NCI-H128 (cell line): ENCODE results near the gene ARL8B.

Source experiments
- DNase-seq: peaks from one replicate; lab custom pipeline; 2025; ENCODE audit not compliant: unreplicated experiment; lab: John Stamatoyannopoulos, UW

Gene ARL8B

GRCh38 chr3:5186089-5186857 is 64.2 kb downstream of the ARL8B start:
- DNase-seq: no peak

- no peak for DNase-seq
These were observed 64.7 kb downstream of the ARL8B start for GRCh38 chr3:5186858-5187155.

- peak; percentile 49 for DNase-seq
These were observed 65.2 kb downstream of the ARL8B start, which contains the start of gene EDEM1 for GRCh38 chr3:5187156-5187919. EDEM1 (plus strand) TSS chr3:5187707; CDS start chr3:5187806, 99 bp downstream.

GRCh38 chr3:5187920-5188418 is 65.9 kb downstream of the ARL8B start:
- no peak for DNase-seq

GRCh38 chr3:5188419-5189221 is 66.5 kb downstream of the ARL8B start:
- no peak for DNase-seq

DNA sequence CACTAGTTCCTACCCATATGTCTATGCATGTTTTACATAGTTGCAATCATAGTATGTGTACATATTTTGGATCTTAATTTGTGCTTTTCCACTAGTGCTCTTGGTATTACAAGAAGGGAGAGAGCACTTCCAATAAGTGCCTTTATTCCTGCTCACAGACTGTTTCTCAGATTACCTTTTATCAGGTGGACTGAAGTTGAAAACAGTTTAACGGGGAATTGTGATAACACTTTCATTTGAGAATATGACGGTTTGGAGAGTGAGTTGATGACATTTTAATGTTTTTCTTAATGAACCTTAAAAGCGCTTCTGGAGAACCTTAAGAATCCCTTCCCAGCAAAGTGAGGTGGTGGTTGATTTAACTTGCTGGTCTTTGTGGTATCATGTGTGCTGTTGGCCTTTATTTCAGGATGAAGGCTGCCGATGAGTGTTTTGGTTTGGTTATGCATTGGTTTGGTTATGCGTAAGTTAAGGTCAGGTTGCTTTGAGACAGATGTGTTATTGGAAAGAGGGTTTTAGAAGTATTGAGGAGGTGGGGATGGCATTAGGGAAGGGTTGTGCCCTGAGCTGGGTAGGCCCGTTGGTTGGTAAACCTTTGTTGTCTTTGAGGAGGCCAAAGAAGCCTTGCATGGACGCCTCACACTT is 68.2 kb downstream of the ARL8B start:
- no peak for DNase-seq

DNA sequence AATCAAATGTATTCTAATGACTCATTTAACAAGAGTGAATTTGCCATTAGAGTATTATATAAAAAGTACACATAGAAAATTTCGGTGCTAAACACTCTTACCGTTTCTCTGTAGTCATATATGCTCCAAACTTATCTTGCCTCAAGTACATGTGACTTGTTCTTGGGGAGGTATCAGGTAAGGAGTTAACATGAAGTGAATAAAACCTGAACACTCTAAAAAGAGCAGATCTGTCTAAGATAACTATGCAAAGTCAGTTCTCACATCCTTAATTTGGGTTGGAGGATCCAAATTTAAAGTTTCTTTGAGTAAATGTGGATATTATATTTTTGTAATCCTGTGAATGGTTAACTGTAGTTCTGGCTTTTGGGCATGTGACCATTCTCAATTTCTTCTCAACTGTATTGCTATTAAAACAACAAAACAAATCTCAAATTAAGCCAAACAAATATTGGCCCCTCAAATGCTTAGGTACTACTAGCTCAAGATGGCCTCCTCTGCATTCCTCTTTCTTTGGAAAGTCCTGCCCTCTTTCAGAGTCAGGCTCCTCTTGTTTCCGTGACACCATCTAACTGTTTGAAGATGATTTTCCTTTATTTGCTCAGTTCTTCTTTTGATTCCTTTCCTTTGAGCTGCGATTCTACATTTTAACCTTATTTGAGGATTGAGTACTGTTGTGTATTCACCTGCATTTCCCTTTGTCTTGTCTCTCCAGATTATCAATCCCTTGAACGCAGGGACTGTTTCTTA is 69.6 kb downstream of the ARL8B start:
- DNase-seq: no peak

- no peak for DNase-seq
These were observed 70.7 kb downstream of the ARL8B start for GRCh38 chr3:5192571-5193365.

- DNase-seq: no peak
These were observed 72.2 kb downstream of the ARL8B start for GRCh38 chr3:5194341-5194740.

DNA sequence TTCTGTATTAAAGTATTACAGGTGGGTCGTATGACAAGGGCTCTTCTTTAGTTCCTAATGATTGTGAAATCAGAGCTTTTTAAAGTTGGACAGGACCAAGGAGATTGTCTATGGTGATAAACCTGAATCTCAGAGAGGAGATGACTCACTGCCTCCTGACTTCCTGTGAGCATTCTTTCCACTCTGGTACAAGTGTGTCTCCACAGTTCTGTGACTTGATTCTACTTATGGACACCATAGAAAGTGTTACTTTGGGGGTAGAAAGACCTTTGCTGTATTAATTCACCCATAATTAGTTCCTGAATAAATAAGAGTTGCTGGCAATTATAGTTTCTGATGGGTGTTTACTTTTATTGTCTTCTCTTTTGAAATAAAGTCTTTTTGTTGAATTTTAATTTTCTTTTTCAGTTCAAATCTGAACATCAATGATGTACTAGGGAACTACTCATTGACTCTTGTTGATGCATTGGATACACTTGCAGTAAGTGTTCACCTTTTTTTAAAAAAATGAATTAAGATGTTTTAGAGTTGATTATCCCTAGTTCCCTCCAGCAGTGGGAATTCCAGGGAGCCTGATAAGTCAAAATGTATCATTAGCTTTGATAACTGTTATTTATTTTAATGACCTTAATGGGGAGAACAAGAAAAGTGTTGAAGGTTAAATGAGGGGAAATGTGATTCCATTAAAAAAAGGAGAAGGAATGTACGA is 72.9 kb downstream of the ARL8B start:
- no peak for DNase-seq

DNA sequence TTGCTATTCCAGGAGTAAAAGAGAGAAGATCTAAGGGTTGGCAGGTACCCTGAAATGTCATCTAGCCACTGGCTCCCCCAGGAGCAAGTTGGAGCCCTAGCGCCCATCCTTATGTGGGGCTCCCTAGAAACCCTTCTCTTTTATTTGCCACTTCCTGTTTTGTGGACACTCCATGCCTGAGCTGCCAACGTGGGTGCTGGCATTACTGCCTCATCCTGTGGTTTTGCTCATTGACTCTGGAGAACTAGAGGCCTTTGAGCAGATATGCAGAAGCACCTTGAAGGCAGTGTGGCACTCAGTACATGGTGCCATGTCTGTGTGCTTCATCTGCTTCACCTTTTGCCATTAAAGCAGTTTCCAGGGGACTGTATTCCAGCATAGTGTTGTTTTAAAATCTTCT is 73.5 kb downstream of the ARL8B start:
- DNase-seq: no peak

DNA sequence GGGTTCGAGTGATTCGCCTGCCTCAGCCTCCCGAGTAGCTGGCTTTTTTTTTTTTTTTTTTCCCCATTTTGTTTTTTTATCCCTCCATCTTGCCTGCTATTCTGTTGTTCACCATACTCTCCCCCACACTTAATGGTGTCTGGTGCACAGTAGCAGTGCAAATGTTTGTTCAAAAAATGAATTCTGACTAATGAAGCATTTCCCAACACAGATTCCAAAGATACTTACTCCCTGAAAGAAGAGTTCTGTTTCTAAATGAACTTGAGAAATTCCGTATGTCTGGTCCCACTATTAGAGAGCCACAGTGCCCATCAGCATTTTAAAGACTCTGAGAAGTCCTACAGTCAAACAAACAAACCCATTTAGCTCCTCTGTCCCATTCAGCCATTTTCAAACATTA is 74.9 kb downstream of the ARL8B start:
- no peak for DNase-seq

DNA sequence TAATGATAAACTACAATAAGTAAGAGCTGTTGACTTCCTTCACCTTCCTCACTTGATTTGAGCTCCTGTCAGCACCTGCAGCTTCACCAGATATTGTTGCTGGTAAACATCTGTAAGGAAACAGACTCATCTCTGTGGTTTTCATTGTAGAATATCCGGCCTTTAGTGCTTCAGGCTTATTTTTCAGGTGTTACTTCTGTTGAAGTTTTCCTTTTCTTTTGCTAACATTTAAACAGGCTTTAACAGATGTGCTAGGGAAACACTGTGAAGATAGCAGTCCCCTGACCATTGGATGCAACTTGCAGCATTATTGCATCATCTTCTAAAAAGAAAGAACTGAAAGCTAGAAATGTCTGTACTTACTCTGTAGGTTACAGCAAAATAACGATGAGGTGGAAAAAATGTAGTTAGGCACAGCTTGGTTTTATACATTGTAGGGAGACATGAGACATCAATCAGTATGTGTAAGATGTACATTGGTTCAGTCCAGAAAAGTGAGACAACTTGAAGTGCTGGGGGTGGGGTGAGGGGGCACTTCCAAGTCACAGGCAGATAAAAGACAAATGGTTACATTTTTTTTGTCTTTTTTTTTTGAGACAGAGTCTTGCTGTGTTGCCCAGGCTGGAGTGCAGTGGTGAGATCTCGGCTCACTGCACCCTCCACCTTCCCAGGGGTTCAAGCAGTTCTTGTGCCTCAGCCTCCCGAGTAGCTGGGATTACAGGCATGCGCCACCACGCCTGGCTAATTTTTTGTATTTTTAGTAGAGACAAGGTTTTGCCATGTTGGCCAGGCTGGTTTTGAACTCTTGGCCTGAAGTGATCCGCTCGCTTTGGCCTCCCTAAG is 75.6 kb downstream of the ARL8B start:
- DNase-seq: no peak

DNA sequence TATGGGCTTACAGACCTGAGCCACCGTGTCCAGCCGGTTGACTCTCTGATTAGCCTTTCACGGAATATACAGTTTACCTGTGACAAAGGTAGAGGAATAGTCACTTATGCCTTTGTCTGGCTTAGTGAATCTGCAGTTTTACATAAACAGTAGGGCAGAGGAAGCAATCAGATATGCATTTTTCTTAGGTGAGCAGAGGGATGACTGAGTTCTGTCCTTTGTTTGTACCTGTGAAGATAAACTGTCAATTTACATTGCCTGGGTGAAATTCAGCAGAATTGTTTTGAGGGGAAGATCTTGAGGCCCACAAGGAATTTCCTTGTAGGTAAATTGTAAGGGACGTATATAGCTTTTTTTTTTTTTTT is 76.2 kb downstream of the ARL8B start:
- no peak for DNase-seq

- no peak for DNase-seq
These were observed 77.1 kb downstream of the ARL8B start for GRCh38 chr3:5198986-5199731.

- no peak for DNase-seq
These were observed 79.4 kb downstream of the ARL8B start for GRCh38 chr3:5201536-5201935.

DNA sequence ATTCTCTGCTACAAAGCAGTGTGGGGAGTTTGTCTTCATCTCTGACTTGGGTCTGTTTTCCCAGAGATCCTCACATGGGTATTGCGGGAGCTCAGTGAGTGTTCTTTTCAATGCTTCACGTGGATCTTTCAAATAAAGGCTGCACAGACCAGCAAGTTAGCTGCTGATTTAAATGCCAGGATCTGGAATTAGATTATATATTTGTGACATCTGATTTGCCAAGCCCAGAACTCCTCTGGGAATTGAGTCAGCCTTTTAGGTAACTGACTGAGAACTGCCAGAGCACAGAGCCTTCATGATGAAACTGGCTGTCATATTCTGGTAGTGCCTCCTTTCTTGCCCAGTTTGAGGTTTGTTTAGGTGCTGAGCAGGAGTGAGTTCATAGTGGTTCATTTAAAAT is 80.1 kb downstream of the ARL8B start:
- no peak for DNase-seq
